Measurements from ENCODE around the gene MAN2B1. TPM values are rescaled to one million over a fixed set of nuclear protein-coding genes. Genes with fewer than 3 reads are reported as not detected.

MAN2B1 gene
- total and polyA plus RNA-seq, 2 of the 13 experiments (the other 11 are each of a cell fraction or from before 2014, with no cell fraction given), result 23.6 to 23.8 TPM

- TF ChIP-seq GATAD2A (CRISPR knock-in tag; IDR thresholded peaks at IDR 0.05) (peak; percentile 13; the same call in 1 of the 2 replicates), CSRNP1 (CRISPR knock-in tag; IDR thresholded peaks at IDR 0.05) (no peak), NCOA5 (CRISPR knock-in tag; IDR thresholded peaks at IDR 0.05) (no peak; the same call in 1 of the 2 replicates), TBX2 (CRISPR knock-in tag; IDR thresholded peaks at IDR 0.05; ENCODE audit: borderline replicate concordance) (peak; percentile 57), PPARG (CRISPR knock-in tag; conservative IDR thresholded peaks at IDR 0.05) (no peak; the same call in 1 of the 2 replicates), ZNF33B (CRISPR knock-in tag; IDR thresholded peaks at IDR 0.05) (no peak), TCF7L2 (IDR thresholded peaks at IDR 0.05; ENCODE audit: low read depth, low read length) (no peak), NR2F6 (IDR thresholded peaks at IDR 0.05) (no peak), NR2F6 (CRISPR knock-in tag; IDR thresholded peaks at IDR 0.05) (no peak), BHLHE40 (IDR thresholded peaks at IDR 0.05; ENCODE audit: low read length) (no peak), ZNF264 (CRISPR knock-in tag; IDR thresholded peaks at IDR 0.05) (0 out of 2 replicates have a peak, but pooled peaks have one; percentile 46), HNF4G (IDR thresholded peaks at IDR 0.05; ENCODE audit: borderline replicate concordance, low read depth, low read length) (no peak), HNF4G (CRISPR knock-in tag; IDR thresholded peaks at IDR 0.05; ENCODE audit: borderline replicate concordance, low read depth) (no peak), TARDBP (CRISPR knock-in tag; IDR thresholded peaks at IDR 0.05) (peak; percentile 80; the same call in 1 of the 2 replicates), U2AF2 (IDR thresholded peaks at IDR 0.05; ENCODE audit: low read depth, low read length) (no peak), BCL6 (CRISPR knock-in tag; IDR thresholded peaks at IDR 0.05) (0 out of 2 replicates have a peak, but pooled peaks have one; percentile 11), MTA3 (CRISPR knock-in tag; IDR thresholded peaks at IDR 0.05) (no peak)
- TF ChIP-seq, protein P1, sequence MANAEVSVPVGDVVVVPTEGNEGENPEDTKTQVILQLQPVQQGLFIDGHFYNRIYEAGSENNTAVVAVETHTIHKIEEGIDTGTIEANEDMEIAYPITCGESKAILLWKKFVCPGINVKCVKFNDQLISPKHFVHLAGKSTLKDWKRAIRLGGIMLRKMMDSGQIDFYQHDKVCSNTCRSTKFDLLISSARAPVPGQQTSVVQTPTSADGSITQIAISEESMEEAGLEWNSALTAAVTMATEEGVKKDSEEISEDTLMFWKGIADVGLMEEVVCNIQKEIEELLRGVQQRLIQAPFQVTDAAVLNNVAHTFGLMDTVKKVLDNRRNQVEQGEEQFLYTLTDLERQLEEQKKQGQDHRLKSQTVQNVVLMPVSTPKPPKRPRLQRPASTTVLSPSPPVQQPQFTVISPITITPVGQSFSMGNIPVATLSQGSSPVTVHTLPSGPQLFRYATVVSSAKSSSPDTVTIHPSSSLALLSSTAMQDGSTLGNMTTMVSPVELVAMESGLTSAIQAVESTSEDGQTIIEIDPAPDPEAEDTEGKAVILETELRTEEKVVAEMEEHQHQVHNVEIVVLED (CRISPR knock-in tag; IDR thresholded peaks at IDR 0.05; ENCODE audit: borderline replicate concordance), result peak; percentile 86; the same call in 1 of the 2 replicates
- TF ChIP-seq, protein P2, sequence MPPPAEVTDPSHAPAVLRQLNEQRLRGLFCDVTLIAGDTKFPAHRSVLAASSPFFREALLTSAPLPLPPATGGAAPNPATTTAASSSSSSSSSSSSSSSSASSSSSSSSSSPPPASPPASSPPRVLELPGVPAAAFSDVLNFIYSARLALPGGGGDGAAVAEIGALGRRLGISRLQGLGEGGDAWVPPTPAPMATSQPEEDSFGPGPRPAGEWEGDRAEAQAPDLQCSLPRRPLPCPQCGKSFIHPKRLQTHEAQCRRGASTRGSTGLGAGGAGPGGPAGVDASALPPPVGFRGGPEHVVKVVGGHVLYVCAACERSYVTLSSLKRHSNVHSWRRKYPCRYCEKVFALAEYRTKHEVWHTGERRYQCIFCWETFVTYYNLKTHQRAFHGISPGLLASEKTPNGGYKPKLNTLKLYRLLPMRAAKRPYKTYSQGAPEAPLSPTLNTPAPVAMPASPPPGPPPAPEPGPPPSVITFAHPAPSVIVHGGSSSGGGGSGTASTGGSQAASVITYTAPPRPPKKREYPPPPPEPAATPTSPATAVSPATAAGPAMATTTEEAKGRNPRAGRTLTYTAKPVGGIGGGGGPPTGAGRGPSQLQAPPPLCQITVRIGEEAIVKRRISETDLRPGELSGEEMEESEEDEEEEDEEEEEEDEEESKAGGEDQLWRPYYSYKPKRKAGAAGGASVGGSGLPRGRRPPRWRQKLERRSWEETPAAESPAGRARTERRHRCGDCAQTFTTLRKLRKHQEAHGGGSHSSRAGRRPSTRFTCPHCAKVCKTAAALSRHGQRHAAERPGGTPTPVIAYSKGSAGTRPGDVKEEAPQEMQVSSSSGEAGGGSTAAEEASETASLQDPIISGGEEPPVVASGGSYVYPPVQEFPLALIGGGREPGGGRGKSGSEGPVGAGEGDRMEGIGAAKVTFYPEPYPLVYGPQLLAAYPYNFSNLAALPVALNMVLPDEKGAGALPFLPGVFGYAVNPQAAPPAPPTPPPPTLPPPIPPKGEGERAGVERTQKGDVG (CRISPR knock-in tag; IDR thresholded peaks at IDR 0.05; ENCODE audit: borderline replicate concordance), result peak; percentile 4
- TF ChIP-seq, protein P3, sequence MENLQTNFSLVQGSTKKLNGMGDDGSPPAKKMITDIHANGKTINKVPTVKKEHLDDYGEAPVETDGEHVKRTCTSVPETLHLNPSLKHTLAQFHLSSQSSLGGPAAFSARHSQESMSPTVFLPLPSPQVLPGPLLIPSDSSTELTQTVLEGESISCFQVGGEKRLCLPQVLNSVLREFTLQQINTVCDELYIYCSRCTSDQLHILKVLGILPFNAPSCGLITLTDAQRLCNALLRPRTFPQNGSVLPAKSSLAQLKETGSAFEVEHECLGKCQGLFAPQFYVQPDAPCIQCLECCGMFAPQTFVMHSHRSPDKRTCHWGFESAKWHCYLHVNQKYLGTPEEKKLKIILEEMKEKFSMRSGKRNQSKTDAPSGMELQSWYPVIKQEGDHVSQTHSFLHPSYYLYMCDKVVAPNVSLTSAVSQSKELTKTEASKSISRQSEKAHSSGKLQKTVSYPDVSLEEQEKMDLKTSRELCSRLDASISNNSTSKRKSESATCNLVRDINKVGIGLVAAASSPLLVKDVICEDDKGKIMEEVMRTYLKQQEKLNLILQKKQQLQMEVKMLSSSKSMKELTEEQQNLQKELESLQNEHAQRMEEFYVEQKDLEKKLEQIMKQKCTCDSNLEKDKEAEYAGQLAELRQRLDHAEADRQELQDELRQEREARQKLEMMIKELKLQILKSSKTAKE (CRISPR knock-in tag; IDR thresholded peaks at IDR 0.05; ENCODE audit: borderline replicate concordance), result no peak
- TF ChIP-seq, protein P4, sequence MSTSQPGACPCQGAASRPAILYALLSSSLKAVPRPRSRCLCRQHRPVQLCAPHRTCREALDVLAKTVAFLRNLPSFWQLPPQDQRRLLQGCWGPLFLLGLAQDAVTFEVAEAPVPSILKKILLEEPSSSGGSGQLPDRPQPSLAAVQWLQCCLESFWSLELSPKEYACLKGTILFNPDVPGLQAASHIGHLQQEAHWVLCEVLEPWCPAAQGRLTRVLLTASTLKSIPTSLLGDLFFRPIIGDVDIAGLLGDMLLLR (CRISPR knock-in tag; IDR thresholded peaks at IDR 0.05), result peak; percentile 37; the same call in 1 of the 2 replicates
Observed at GRCh38 chr19:12669270-12670158, 3.0 kb upstream of the MAN2B1 start (continued).

Measured in HepG2 (cell line).